Ectodermal cell (in vitro differentiated cells): ENCODE results near the gene TMEM205. TPM values are rescaled to one million over a fixed set of nuclear protein-coding genes. Genes with fewer than 3 reads are reported as not detected.

Experiments
- H3K27ac ChIP-seq: 2 replicates; pipeline ENCODE4 v1.7.0; 2013; ENCODE audit warnings: mild to moderate bottlenecking, low read depth, low read length; ENCODE audit not compliant: insufficient read depth, poor library complexity, severe bottlenecking
- H3K27me3 ChIP-seq: 2 replicates; pipeline ENCODE4 v1.7.0; 2013; ENCODE audit warnings: mild to moderate bottlenecking, low read length; ENCODE audit not compliant: insufficient read depth, control insufficient read depth, poor library complexity, severe bottlenecking
- H3K36me3 ChIP-seq: one replicate; pipeline ENCODE4 v1.7.0; 2013; ENCODE audit warnings: low read length; ENCODE audit not compliant: control insufficient read depth, insufficient read depth
- H3K4me1 ChIP-seq: one replicate; pipeline ENCODE4 v1.7.0; 2013; ENCODE audit warnings: low read length; ENCODE audit not compliant: control insufficient read depth, insufficient read depth
- H3K4me3 ChIP-seq: 2 replicates; pipeline ENCODE4 v1.7.0; 2013; ENCODE audit warnings: low read depth, low read length, control low read depth; ENCODE audit not compliant: insufficient read depth
- H3K9me3 ChIP-seq: 2 replicates; pipeline ENCODE4 v1.7.0; 2013; ENCODE audit warnings: mild to moderate bottlenecking, low read length, moderate library complexity; ENCODE audit not compliant: control insufficient read depth
- WGBS, 2 experiments: methylation state at CpG; one replicate each; pipeline ENCODE4 v1.1.7; 2013; ENCODE audit warnings: missing lambda C conversion rate in 2 of 2; 5-methylcytosine and 5-hydroxymethylcytosine counted together
- polyA plus RNA-seq, 4 experiments: library from polyadenylated mRNA; stranded (reverse); fragments of 50-300 nt; gene quantifications; one replicate each; pipeline ENCODE4 v1.2.3, GENCODE V29; 2013

TMEM205 gene
- polyA plus RNA-seq (2013, experiment 1 of 4) = 59.4 TPM
- polyA plus RNA-seq (2013, experiment 2 of 4) = 59.7 TPM
- polyA plus RNA-seq (2013, experiment 3 of 4) = 47.2 TPM
- polyA plus RNA-seq (2013, experiment 4 of 4) = 51.7 TPM

GRCh38 chr19:11346104-11346940 lies at the start of gene TMEM205, which contains the start of gene CCDC159:
TMEM205 (minus strand) TSS chr19:11346268; CDS start chr19:11345619, 649 bp downstream.
CCDC159 (plus strand) TSS chr19:11346519; CDS start chr19:11346607, 88 bp downstream.
- Histone ChIP-seq H3K4me3 (peak within 1 kb of the TSS; percentile 53), H3K27ac (no peak within 1 kb of the TSS), H3K27me3 (no peaks in the 10 kb centered on the region), H3K36me3 (peaks cover 2% of the 10 kb centered on the region), H3K4me1 (peaks cover 5% of the 10 kb centered on the region), H3K9me3 (no peaks in the 10 kb centered on the region)
- 0% methylated on average over 50 of the region's 50 CpGs for WGBS, 2 experiments

GRCh38 chr19:11390933-11391680 lies 45.0 kb upstream of the TMEM205 start:
- Histone ChIP-seq H3K27me3 (no peaks in the 10 kb centered on the region), H3K9me3 (no peaks in the 10 kb centered on the region), H3K4me1 (no peaks in the 10 kb centered on the region), H3K27ac (no peak overlapping the region), H3K36me3 (no peaks in the 10 kb centered on the region), H3K4me3 (no peak overlapping the region)
- 82 to 92% methylated on average over 3 to 4 of the region's 4 CpGs for WGBS, 2 experiments

DNA sequence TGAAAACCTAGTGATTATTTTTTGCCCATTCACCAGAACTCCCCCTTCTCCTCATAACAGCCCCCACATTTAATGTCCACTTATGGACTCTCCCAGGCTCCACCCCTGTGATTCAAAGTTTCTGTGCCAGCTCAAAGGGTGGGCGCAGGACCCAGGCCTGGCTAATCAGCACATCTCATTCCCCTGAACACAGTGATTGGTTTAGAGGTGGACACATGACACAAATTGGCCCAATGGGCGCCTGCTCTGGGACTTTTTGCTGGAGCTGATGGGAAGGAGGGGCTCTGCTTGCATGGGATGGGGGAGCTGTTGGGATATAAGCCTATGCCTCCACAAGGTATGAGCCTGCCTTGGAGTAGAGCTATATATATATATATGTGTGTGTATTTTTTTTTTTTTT lies 44.3 kb upstream of the TMEM205 start:
- no peak overlapping the region for H3K27ac ChIP-seq
- no peaks in the 10 kb centered on the region for H3K36me3 ChIP-seq
- H3K27me3 ChIP-seq = no peaks in the 10 kb centered on the region
- H3K4me3 ChIP-seq = no peak overlapping the region
- 87 to 95% methylated on average over 2 of the region's 2 CpGs for WGBS, 2 experiments
- no peaks in the 10 kb centered on the region for H3K4me1 ChIP-seq
- H3K9me3 ChIP-seq = no peaks in the 10 kb centered on the region

DNA sequence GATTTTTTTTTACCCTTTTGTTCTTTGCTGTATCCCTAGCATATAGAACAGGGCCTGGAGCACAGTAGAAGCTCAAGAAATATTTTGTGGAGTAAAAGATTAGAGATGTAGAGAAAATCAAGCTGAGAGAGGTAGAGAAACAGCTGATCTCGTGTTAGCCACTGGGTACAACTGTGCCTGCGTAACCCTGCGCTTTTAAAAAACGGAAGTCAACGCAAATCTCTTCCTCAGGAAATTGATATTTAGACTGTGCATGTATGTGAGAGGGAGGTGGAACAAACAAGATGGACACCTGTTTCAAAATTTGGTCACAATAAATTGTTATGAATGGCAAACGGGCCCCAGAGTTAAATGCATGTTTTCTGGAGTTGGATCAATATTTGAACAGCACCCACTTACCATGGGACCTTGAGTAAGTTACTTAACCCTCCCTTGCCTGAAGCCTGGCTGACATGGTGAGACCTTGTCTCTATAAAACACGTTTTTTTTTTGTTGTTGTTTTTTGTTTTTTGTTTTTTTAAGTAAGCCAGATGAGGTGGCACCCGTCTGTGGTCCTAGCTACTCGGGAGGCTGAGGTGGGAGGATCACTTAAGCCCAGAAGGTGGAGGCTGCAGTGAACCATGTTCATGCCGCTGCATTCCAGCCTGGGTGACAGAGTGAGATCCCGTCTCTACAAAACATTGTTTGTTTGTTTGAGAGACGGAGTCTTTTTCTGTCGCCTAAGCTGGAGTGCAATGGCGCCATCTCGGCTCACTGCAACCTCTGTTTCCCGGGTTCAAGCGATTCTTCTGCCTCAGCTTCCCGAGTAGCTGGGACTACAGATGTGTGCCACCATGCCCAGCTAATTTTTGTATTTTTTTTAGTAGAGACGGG lies 41.3 kb upstream of the TMEM205 start:
- Histone ChIP-seq H3K4me1 (peaks cover 7% of the 10 kb centered on the region), H3K36me3 (no peaks in the 10 kb centered on the region), H3K4me3 (no peak overlapping the region), H3K27ac (no peak overlapping the region), H3K27me3 (peaks cover 20% of the 10 kb centered on the region), H3K9me3 (no peaks in the 10 kb centered on the region)
- 90% methylated on average over 19 of the region's 19 CpGs for WGBS, 2 experiments

- Histone ChIP-seq H3K9me3 (no peaks in the 10 kb centered on the region), H3K27ac (no peak overlapping the region), H3K27me3 (peaks cover 27% of the 10 kb centered on the region), H3K4me1 (peaks cover 7% of the 10 kb centered on the region), H3K4me3 (no peak overlapping the region), H3K36me3 (no peaks in the 10 kb centered on the region)
- WGBS, 2 experiments = 91 to 95% methylated on average over 5 of the region's 5 CpGs
Observed at GRCh38 chr19:11384778-11385129, 38.7 kb upstream of the TMEM205 start.

- WGBS, 2 experiments = 1% methylated on average over 9 of the region's 9 CpGs
- Histone ChIP-seq H3K4me3 (peak overlapping the region; percentile 44), H3K36me3 (no peaks in the 10 kb centered on the region), H3K9me3 (no peaks in the 10 kb centered on the region), H3K27me3 (peaks cover 27% of the 10 kb centered on the region), H3K4me1 (peaks cover 7% of the 10 kb centered on the region), H3K27ac (no peak overlapping the region)
Observed at GRCh38 chr19:11383706-11384048, 37.6 kb upstream of the TMEM205 start.

DNA sequence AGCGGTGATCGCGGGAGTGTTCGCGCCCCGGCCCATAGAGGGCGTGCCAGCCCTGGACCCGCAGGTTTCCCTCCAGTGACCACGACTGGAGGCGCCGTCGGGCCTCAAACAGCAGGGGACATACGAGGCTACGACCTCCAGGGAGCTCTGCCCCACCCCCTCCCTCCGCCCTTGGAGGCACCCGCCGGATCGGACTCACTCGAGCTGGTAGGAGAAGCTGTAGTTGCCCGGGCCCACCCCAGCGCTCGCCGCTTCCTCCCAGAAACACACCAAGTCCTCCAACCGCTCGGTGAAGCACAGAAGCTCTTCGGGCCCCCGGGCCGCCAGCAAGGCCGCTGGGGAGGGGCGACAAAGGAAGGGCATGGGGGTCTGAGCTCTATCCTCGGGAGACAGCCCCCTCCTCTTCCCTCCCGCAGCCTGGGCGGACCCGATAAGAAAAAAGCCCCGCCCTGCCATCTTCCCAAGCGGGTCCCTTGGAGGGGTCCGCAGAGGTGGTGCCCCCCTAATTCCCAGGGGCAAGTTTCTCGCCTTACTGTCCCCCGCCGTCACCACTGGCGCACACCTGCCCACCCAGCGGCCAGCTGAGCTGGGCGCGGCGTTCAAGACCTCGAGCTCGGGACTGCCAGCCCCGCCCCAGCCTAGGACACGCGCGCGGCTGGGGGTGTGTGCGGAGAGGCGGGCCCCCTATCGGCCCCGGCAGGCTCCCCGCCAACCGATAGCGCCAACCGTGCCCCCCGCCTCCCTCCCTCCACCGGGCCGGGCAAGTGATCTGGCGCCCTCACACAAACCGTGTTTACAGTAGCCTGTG lies 37.0 kb upstream of the TMEM205 start:
- no peak overlapping the region for H3K27ac ChIP-seq
- WGBS, 2 experiments = 1% methylated on average over 65 of the region's 65 CpGs
- H3K4me3 ChIP-seq = peak overlapping the region; percentile 44

GRCh38 chr19:11380653-11381537 lies 34.8 kb upstream of the TMEM205 start:
- Histone ChIP-seq H3K4me3 (peak overlapping the region; percentile 39), H3K27ac (peak overlapping the region; percentile 62), H3K9me3 (no peaks in the 10 kb centered on the region), H3K36me3 (no peaks in the 10 kb centered on the region), H3K27me3 (peaks cover 27% of the 10 kb centered on the region), H3K4me1 (peaks cover 7% of the 10 kb centered on the region)
- WGBS, 2 experiments = 3% methylated on average over 54 of the region's 54 CpGs

More for the DNA sequence above, 37.0 kb upstream of the TMEM205 start:
- Histone ChIP-seq H3K9me3 (no peaks in the 10 kb centered on the region), H3K36me3 (no peaks in the 10 kb centered on the region), H3K4me1 (peaks cover 7% of the 10 kb centered on the region), H3K27me3 (peaks cover 27% of the 10 kb centered on the region)
